ENCODE measurements around the gene FBXL5.

FBXL5 gene

DNA sequence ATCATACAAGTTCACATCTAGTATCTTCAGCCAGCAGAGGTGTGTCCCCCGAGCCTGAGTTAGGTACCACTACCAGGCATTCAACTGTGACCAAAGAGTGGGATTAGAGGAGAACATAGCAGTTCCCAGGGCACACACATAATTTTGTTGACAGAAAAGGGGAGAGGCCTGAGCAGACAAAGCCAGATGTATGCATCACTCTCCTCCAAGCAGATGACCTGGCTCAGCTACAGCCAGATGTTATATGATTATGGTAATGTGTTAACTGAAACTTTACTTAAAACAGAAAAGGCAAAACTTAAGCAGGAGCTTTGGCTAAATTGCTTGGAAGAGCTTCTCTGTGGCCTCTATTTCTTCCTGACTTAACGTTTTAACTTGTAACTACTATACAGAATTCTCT is 96.6 kb downstream of the FBXL5 start:
- no peak for DNase-seq (ENCODE audit: low spot score)

DNA sequence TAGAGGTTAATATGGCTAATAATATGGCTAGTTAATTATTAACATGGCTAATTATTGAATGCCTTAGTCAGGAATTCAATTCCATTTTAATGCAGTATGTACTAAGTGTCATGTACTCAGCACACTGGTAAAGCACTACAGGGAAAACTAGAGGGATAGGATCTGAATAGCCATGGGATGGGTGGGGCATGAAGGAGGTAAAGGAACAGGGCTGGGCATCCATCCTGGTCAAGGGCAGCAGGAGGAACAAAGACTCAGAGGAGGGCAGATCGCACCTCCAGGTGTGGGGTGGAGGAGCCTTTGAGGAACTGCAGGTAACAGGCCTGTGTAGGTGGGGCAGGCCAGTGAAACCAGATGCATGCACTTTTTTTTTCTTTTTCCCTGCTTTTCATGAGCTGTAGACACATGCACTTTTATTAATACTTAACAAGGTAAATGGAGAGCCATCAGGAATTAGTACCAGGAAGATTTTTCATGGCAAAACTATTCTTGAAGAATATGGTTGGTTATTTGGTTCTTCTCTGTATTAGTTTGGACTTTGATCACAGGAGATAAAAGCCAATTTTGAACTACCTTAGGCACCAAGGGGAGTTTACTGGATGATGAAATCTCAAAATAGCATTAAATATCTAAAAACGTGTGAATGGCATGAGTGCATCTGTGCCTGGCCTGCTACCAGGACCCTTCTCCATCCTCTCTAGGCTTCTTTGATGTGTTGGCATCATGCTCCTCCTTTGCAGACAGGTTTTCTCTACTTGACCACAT is 97.2 kb downstream of the FBXL5 start:
- DNase-seq (ENCODE audit: low spot score): no peak
- TF ChIP-seq, protein P1, sequence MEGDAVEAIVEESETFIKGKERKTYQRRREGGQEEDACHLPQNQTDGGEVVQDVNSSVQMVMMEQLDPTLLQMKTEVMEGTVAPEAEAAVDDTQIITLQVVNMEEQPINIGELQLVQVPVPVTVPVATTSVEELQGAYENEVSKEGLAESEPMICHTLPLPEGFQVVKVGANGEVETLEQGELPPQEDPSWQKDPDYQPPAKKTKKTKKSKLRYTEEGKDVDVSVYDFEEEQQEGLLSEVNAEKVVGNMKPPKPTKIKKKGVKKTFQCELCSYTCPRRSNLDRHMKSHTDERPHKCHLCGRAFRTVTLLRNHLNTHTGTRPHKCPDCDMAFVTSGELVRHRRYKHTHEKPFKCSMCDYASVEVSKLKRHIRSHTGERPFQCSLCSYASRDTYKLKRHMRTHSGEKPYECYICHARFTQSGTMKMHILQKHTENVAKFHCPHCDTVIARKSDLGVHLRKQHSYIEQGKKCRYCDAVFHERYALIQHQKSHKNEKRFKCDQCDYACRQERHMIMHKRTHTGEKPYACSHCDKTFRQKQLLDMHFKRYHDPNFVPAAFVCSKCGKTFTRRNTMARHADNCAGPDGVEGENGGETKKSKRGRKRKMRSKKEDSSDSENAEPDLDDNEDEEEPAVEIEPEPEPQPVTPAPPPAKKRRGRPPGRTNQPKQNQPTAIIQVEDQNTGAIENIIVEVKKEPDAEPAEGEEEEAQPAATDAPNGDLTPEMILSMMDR (IDR thresholded peaks at IDR 0.05; ENCODE audit: extremely low read depth, missing control alignments): no peak

More for the DNA sequence above, 96.6 kb downstream of the FBXL5 start:
- TF ChIP-seq, protein P1 (IDR thresholded peaks at IDR 0.05; ENCODE audit: extremely low read depth, missing control alignments): no peak

DNA sequence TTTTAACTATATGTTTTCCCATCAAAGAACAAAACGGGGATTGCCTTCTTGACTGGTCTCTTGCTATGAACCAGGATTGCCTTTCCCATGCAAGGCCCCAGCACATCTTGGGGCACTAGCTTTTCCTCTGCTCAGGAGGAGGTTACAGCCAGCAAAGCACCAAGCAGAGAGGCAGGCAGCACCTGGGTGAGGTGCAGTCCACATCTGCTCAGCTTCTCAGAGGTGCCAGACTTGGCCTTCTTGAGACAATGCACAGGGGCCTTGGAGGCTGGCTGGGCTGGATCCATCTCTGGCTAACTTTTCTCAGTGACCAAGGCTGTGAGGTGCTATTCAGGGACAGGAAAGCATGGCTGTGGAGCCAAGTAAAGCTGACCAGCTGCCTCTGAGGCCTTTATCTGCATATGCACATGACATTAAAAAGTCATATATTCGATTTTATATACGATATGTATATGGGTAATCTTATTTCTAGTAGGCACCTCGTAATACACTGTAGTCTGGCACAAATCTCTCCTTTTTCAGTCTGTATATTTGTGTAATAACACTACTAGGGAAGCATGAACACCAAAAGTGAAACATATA is 98.6 kb downstream of the FBXL5 start:
- no peak for DNase-seq (ENCODE audit: low spot score)
- TF ChIP-seq, protein P1 (IDR thresholded peaks at IDR 0.05; ENCODE audit: extremely low read depth, missing control alignments): no peak

Data from GM20000 (cell line).